Motor neuron (in vitro differentiated cells): ENCODE measurements around the gene NPC1. TPM values are rescaled to one million over a fixed set of nuclear protein-coding genes. Genes with fewer than 3 reads are reported as not detected.
"Not testable (repeated sequence)": the region's sequence is repeated elsewhere in the genome, so short reads cannot be mapped to it uniquely, and the experiment has no call there.

Experiments
- ATAC-seq, 8 experiments: fragments of 200-7000 bp; cut with Tn5 transposase; replicated peaks in 6 of 8; 2 replicates each; pipeline ENCODE4 v1.8.0; 2021; ENCODE audit warnings: mild to moderate bottlenecking in 8 of 8, moderate library complexity in 8 of 8
- H3K27ac ChIP-seq, 2 donors: fragments of 250-450 bp; sonication (Bioruptor Pico); 2 replicates each; pipeline ENCODE4 v1.9.0; 2021; ENCODE audit warnings: antibody characterized with exemption in 2 of 2, mild to moderate bottlenecking in 2 of 2, moderate library complexity in 1 of 2
- H3K4me1 ChIP-seq, 2 donors: fragments of 250-450 bp; sonication (Bioruptor Pico); replicated peaks in 1 of 2; 2 replicates each; pipeline ENCODE4 v1.6.1; 2021; ENCODE audit warnings: antibody characterized with exemption in 2 of 2, mild to moderate bottlenecking in 2 of 2, moderate library complexity in 1 of 2
- H3K4me3 ChIP-seq, 5 donors: fragments of 250-450 bp; sonication (Bioruptor Pico); 2 replicates each; pipeline ENCODE4 v1.9.0; 2021; ENCODE audit warnings: antibody characterized with exemption in 5 of 5, mild to moderate bottlenecking in 5 of 5, moderate library complexity in 4 of 5
- WGBS, 10 experiments: fragments of 450-650 bp; shearing (Covaris generic); methylation state at CpG; one replicate each; pipeline ENCODE4 v1.0.0; 2022; 5-methylcytosine and 5-hydroxymethylcytosine counted together
- in situ Hi-C, 9 experiments: fragments of 400-800 bp; cut with MboI; loops; one replicate each; pipeline ENCODE4 v1.15.0; 2021; ENCODE audit warnings: low sequenced_read_pairs in 9 of 9, low pct_unique_long_range_greater_than_20kb in 2 of 9; ENCODE audit not compliant: unreplicated experiment in 9 of 9
- total RNA-seq, 8 experiments: library from RNA; unstranded; fragments of 300-600 nt; gene quantifications; 2 replicates each; pipeline versions ENCODE4 v1.2.3 to v1.2.4, GENCODE V29; 2022

The NPC1 gene
- total RNA-seq, 8 experiments from 2014 or later, result 16.3 to 56.3 (median 25.4) TPM

DNA sequence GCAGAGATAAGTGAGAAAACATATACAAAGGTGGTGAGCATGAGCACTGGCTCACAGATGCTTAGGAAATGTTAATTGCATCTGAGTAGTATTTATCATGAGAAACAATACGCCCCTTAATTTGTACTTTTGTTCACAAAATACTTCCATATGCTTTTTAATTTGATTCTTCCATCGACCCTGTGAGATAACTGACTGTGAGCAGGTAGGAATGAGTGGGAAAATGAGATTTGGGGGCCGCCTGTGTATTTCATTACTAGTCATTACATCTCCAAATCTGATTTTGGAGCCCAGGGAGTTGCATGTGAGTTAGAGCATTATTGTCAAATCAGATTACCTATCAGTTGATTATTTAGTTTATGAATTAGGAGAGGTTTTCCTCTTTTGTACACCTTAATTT is 36.7 kb upstream of the NPC1 start:
- no peak for ATAC-seq
- no peak overlapping the region for H3K27ac ChIP-seq
- H3K4me3 ChIP-seq, result no peak overlapping the region
- H3K4me1 ChIP-seq, result peaks cover 0 to 4% of the 10 kb centered on the region in 2 donors
- in situ Hi-C loops, result loop anchor here in 1 of 9 experiments (25.0 kb wide), 1 partner anchor 189 kb away; no protein-coding TSS in a partner anchor
- 45 to 100% (median 82%) methylated on average over 1 to 3 of the region's 3 CpGs for WGBS, 10 experiments

- in situ Hi-C loops, result loop anchor here in 2 of 9 experiments (10.0 to 25.0 kb wide), 2 partner anchors 75 to 193 kb away; no protein-coding TSS in a partner anchor
- 4 to 8% (median 7%) methylated on average over 3 to 4 of the region's 41 CpGs; no CpG with 5 or more reads in 7 of the 10 experiments for WGBS, 10 experiments
- ATAC-seq, result peak; percentile 76 to 91 (median 90)
- H3K27ac ChIP-seq, result no peak overlapping the region
- peaks cover 0 to 4% of the 10 kb centered on the region in 2 donors for H3K4me1 ChIP-seq
- H3K4me3 ChIP-seq, result peak overlapping the region; percentile 17 to 39 (median 18)
These were observed 33.1 kb upstream of the NPC1 start for GRCh38 chr18:23619388-23619881.

DNA sequence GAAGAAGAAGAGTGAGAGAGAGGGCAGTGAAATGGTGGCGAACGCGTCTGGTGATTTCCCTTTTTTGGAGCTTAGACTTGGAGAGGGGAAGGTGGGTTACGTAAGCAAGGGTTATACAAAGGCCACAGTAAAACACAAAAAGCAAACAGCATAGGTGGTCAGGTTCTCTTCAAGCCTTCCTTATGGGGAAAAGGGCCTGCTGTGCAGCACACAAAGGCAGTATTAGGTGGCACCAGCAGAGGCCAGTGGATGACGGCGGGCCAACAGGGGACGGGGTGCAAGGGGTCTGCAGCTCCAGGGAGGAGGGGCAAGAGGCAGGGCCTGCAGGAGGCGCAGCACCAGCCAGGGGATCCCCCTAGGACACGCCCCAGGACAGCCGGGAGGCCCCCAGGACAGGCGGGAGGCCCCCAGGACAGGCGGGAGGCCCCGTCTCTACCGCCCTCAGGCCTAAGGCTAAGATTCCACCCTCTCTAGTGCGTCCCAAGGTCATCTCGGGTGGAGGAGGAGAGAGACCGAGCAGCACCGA is 32.6 kb upstream of the NPC1 start:
- in situ Hi-C loops, result loop anchor here in 2 of 9 experiments (10.0 to 25.0 kb wide), 2 partner anchors 76 to 193 kb away; no protein-coding TSS in a partner anchor
- peak in 7 of 8 experiments; percentile 23 to 76 (median 72) for ATAC-seq

GRCh38 chr18:23617412-23618014 is 31.2 kb upstream of the NPC1 start:
- H3K27ac ChIP-seq, result no peak overlapping the region
- in situ Hi-C loops, result loop anchor here in 2 of 9 experiments (10.0 to 25.0 kb wide), 2 partner anchors 77 to 195 kb away; no protein-coding TSS in a partner anchor

More for the DNA sequence above, 32.6 kb upstream of the NPC1 start:
- Histone ChIP-seq H3K27ac (no peak overlapping the region), H3K4me1 (peaks cover 0 to 4% of the 10 kb centered on the region in 2 donors), H3K4me3 (peak overlapping the region; percentile 17 to 39 (median 18))
- 0 to 89% (median 37%) methylated on average over 1 to 9 of the region's 18 CpGs; no CpG with 5 or more reads in 5 of the 10 experiments for WGBS, 10 experiments

DNA sequence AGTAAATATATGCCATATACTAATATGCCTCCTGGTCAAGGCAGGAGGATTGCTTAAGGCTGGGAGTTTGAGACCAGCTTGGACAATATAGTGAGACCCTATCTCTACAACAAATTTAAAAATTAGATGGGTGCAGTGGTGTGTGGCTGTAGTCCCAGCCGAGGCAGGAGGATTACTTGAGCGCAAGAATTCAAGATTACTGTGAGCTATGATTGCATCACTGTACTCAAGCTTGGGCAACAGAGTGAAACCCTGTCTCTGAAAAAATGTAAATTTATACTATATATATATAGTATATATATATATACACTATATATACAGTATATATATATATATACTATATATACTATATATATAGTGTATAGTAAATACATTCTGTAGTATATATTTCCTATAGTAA is 30.0 kb upstream of the NPC1 start:
- in situ Hi-C loops, result loop anchor here in 2 of 9 experiments (10.0 to 25.0 kb wide), 2 partner anchors 79 to 196 kb away; no protein-coding TSS in a partner anchor
- no peak overlapping the region for H3K4me3 ChIP-seq
- no peak for ATAC-seq
- peaks cover 0 to 4% of the 10 kb centered on the region in 2 donors for H3K4me1 ChIP-seq
- 83 to 100% (median 94%) methylated on average over 1 to 2 of the region's 2 CpGs; no CpG with 5 or more reads in 6 of the 10 experiments for WGBS, 10 experiments
- H3K27ac ChIP-seq, result no peak overlapping the region

More at GRCh38 chr18:23617412-23618014, 31.2 kb upstream of the NPC1 start:
- WGBS, 10 experiments, result 34 to 90% (median 52%) methylated on average over 1 to 4 of the region's 4 CpGs
- ATAC-seq, result no peak
- Histone ChIP-seq H3K4me1 (peaks cover 0 to 4% of the 10 kb centered on the region in 2 donors), H3K4me3 (no peak overlapping the region)

DNA sequence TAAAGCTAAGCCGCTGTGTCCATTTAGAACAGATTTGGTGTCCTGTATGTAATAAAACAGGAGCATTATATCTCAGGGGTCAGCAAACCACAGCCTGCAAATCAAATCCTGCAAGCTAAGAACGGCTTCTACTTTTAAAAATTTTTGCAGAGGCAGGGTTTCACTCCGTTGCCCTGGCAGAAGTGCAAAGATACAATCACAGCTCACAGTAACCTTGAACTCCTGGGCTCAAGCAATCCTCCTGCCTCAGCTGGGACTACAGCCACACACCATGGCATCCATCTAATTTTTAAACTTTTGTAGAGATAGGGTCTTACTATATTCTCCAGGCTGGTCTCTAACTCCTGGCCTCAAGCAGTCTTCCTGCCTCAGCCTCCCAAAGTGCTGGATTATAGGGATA is 28.6 kb upstream of the NPC1 start:
- in situ Hi-C loops, result loop anchor here in 2 of 9 experiments (10.0 to 25.0 kb wide), 2 partner anchors 80 to 197 kb away; no protein-coding TSS in a partner anchor
- ATAC-seq, result no peak
- H3K4me3 ChIP-seq, result no peak overlapping the region
- H3K27ac ChIP-seq, result no peak overlapping the region
- H3K4me1 ChIP-seq, result peaks cover 0 to 4% of the 10 kb centered on the region in 2 donors
- WGBS, 10 experiments, result 62 to 100% (median 83%) methylated on average over 1 to 3 of the region's 3 CpGs; no CpG with 5 or more reads in 3 of the 10 experiments

GRCh38 chr18:23614413-23614812 is 28.1 kb upstream of the NPC1 start:
- H3K4me3 ChIP-seq, result no peak overlapping the region
- H3K27ac ChIP-seq, result no peak overlapping the region
- H3K4me1 ChIP-seq, result peaks cover 0 to 4% of the 10 kb centered on the region in 2 donors
- in situ Hi-C loops, result loop anchor here in 2 of 9 experiments (10.0 to 25.0 kb wide), 2 partner anchors 80 to 198 kb away; no protein-coding TSS in a partner anchor
- no peak for ATAC-seq
- WGBS, 10 experiments, result 40 to 100% (median 94%) methylated on average over 1 to 2 of the region's 2 CpGs; no CpG with 5 or more reads in 3 of the 10 experiments

DNA sequence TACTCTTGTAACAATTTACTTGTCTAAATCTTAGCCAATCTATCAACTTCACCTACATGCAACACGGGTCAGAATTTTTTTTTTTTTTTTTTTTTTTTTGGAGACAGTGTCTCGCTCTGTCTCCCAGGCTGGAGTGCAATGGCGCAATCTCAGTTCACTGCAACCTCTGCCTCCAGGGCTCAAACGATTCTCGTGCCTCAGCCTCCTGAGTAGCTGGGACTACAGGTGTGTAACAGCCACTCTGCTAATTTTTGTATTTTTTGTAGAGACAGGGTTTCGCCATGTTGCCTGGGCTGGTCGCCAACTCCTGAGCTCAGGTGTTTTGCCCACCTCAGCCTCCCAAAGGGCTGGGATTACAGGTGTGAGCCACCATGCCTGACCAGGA is 26.8 kb upstream of the NPC1 start:
- ATAC-seq, H3K4me3 ChIP-seq, H3K27ac ChIP-seq, H3K4me1 ChIP-seq: not testable (repeated sequence)
- 33 to 93% (median 73%) methylated on average over 1 to 5 of the region's 7 CpGs; no CpG with 5 or more reads in 1 of the 10 experiments for WGBS, 10 experiments
- in situ Hi-C loops, result loop anchor here in 2 of 9 experiments (10.0 to 25.0 kb wide), 2 partner anchors 82 to 199 kb away; no protein-coding TSS in a partner anchor

DNA sequence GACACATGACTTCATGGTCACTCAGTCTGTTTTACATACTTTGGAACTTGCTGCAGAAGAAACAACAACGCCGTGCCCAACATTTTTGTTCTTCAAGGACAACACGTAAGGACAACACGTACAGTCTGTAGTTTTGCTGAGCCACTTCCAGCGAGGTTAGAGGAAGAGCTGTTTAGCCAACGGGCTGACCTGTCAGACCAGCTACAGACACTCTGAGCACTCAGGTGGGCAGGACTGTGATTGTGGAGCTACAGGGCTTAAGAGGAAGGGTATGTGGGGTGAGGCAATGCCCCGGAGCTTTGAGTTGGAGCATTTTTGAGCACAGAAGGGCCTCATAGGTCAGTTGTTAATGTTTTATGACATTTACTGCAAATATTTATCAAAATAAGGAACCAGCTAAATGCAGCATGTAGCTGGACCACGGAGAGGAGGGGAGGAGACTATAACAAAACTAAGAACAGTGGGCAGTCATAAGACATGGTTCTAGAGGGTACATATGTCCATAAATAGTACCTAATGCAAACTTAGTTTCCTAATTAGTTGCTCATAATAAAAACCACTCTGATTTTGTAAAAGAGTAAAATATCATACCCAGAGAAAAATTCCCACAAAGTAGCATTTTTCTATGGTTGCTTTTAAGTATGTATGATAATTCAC is 26.3 kb upstream of the NPC1 start:
- whole genome bisulfite sequencing, 10 experiments, result 72 to 95% (median 81%) methylated on average over 1 to 7 of the region's 8 CpGs; no CpG with 5 or more reads in 2 of the 10 experiments
- no peak for ATAC-seq
- in situ Hi-C loops, result loop anchor here in 2 of 9 experiments (10.0 to 25.0 kb wide), 2 partner anchors 82 to 200 kb away; no protein-coding TSS in a partner anchor
- Histone ChIP-seq H3K27ac (no peak overlapping the region), H3K4me3 (no peak overlapping the region), H3K4me1 (no peaks in the 10 kb centered on the region)

DNA sequence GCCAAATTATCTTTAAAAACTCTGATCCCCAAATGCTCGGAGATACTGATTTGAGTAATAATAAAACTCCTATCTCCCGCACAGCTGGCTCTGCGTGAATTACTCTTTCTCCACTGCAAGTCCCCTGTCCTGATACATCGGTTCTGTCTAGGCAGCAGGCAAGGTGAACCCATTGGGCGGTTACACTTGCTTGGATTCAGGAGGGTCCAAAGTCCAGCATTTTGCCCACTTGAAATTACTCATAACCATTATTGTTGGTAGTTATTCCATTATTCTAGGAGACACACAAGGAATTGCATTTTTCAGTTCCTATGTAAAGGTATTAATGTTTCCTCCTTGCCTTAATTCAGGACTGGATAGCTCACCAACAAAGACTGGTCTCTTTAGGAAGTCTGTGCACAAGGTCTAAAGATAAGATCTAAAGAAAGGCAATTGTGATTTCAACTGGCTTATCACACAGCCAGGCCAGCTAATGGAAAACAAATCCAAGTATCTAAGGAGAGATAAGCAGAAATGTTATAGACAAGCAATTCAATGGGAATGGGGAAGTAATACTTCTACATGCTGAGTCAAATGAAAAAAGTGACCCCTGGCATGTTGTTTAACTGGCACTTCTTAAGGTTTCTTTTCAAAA is 23.2 kb upstream of the NPC1 start:
- no peak overlapping the region for H3K27ac ChIP-seq
- 40 to 100% (median 91%) methylated on average over 1 to 5 of the region's 5 CpGs; no CpG with 5 or more reads in 1 of the 10 experiments for WGBS, 10 experiments
- ATAC-seq, result no peak
- in situ Hi-C loops, result loop anchor here in 2 of 9 experiments (10.0 to 25.0 kb wide), 2 partner anchors 85 to 203 kb away; no protein-coding TSS in a partner anchor
- no peak overlapping the region for H3K4me3 ChIP-seq
- no peaks in the 10 kb centered on the region for H3K4me1 ChIP-seq

DNA sequence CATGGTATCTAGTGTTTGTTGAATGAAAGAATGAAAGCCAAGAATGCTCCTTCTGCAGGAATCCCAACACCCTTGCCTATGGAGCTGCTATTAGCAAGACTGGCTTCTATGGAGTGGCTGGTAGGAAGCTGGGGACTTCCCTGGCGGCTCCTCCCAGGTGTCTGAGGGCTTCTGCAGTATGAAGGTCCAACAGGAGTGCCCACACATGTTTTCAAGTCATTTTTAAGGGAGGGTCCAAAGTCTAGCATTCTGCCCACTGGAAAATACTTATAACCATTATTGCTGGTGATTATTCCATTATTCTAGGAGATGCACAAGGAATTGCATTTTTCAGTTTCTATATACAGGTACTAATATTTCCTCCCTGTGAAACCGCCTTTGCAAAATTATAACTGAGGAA is 21.9 kb upstream of the NPC1 start:
- no peak for ATAC-seq
- WGBS, 10 experiments, result 0 to 80% (median 54%) methylated on average over 1 to 2 of the region's 2 CpGs; no CpG with 5 or more reads in 4 of the 10 experiments
- Histone ChIP-seq H3K27ac (no peak overlapping the region), H3K4me3 (no peak overlapping the region), H3K4me1 (no peaks in the 10 kb centered on the region)
- in situ Hi-C loops, result loop anchor here in 1 of 9 experiments (25.0 kb wide), 1 partner anchor 204 kb away; no protein-coding TSS in a partner anchor

- H3K4me1 ChIP-seq, result no peaks in the 10 kb centered on the region
- in situ Hi-C loops, result loop anchor here in 1 of 9 experiments (25.0 kb wide), 1 partner anchor 206 kb away; no protein-coding TSS in a partner anchor
- H3K4me3 ChIP-seq, result no peak overlapping the region
- ATAC-seq, result no peak
- H3K27ac ChIP-seq, result no peak overlapping the region
These were observed 19.6 kb upstream of the NPC1 start for GRCh38 chr18:23605941-23606340.
